Gastroesophageal sphincter (tissue), 3 donors: ENCODE data around the gene MBTPS1.

Source experiments
- CTCF ChIP-seq, 4 experiments: fragments of 200-600 bp in 2 of 4; fragments of 450-650 bp in 2 of 4; sonication (generic) in 1 of 4; IDR thresholded peaks; one replicate each; pipeline ENCODE4 v1.5.1; 2017 to 2019; ENCODE audit warnings: antibody characterized with exemption in 4 of 4, mild to moderate bottlenecking in 2 of 4, moderate library complexity in 2 of 4
- EP300 ChIP-seq: sonication (generic); formaldehyde crosslinking; IDR thresholded peaks from one replicate; pipeline ENCODE4 v1.6.1; 2017; ENCODE audit warnings: antibody characterized with exemption, mild to moderate bottlenecking
- POLR2A ChIP-seq, 2 donors: fragments of 450-650 bp; IDR thresholded peaks; one replicate each; pipeline ENCODE4 v1.6.1; 2017; ENCODE audit warnings: antibody characterized with exemption in 2 of 2, mild to moderate bottlenecking in 2 of 2, moderate library complexity in 1 of 2
- POLR2AphosphoS5 ChIP-seq: sonication (generic); formaldehyde crosslinking; IDR thresholded peaks from one replicate; pipeline ENCODE4 v1.6.1; 2017; ENCODE audit warnings: antibody characterized with exemption

- TF ChIP-seq CTCF (IDR thresholded peaks at IDR 0.05) (no peak), POLR2AphosphoS5 (no peak), POLR2A (IDR thresholded peaks at IDR 0.05) (no peak), EP300 (no peak)
Observed at GRCh38 chr16:84137769-84138357, 21.1 kb upstream of the MBTPS1 start.
